ENCODE measurements around the gene CYP11A1.
"Not testable (repeated sequence)": the region's sequence is repeated elsewhere in the genome, so short reads cannot be mapped to it uniquely, and the experiment has no call there.

The CYP11A1 gene

DNA sequence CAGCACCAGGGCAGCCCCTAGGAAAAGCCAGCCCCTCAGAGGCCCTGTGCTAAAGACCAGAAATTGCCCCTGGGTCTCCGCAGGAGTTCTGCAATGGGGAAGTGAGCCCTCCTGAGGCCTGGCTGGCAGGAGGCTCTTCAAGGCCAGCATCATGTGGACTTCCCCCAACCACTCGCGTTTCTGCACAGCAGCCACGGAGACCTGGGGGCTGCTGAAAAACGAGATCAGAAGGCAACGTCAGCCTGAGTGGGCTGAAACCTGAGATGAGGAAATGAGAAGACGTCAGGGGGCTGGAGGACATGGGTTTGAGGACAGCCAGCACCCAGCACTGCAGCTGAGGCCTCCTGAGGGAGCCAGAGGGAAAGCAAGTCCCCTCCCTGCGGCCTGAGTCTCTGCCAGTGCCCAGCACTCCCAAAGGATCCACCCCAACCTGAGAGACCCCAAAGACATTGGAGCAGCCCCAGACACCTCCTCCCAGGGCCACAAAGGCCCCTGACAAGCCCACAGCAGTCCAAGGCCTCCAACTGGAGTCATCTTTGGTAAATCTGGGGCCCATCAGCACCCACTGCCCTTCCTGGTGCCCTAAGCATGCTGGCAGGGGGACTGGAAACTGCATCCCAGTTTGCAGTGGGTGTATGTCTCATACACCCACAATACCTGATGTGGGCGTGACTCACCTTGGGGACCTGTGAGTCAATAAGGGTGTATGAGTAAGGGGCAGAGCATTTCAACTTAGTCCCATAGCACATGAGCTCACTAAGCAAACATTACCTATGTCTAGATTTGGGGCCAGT, 29.2 kb upstream of the CYP11A1 start:
- H3K4me3 ChIP-seq (ENCODE audit: low read length): no peak overlapping the region; the same call in 1 of the 2 replicates
- TF ChIP-seq ZNF274 (IDR thresholded peaks at IDR 0.05; ENCODE audit: low read depth, low read length): no peak

- no peak overlapping the region for H3K4me3 ChIP-seq (ENCODE audit: low read length)
- TF ChIP-seq ZNF274 (IDR thresholded peaks at IDR 0.05; ENCODE audit: low read depth, low read length): no peak
Observed at GRCh38 chr15:74396146-74396438, 28.6 kb upstream of the CYP11A1 start.

DNA sequence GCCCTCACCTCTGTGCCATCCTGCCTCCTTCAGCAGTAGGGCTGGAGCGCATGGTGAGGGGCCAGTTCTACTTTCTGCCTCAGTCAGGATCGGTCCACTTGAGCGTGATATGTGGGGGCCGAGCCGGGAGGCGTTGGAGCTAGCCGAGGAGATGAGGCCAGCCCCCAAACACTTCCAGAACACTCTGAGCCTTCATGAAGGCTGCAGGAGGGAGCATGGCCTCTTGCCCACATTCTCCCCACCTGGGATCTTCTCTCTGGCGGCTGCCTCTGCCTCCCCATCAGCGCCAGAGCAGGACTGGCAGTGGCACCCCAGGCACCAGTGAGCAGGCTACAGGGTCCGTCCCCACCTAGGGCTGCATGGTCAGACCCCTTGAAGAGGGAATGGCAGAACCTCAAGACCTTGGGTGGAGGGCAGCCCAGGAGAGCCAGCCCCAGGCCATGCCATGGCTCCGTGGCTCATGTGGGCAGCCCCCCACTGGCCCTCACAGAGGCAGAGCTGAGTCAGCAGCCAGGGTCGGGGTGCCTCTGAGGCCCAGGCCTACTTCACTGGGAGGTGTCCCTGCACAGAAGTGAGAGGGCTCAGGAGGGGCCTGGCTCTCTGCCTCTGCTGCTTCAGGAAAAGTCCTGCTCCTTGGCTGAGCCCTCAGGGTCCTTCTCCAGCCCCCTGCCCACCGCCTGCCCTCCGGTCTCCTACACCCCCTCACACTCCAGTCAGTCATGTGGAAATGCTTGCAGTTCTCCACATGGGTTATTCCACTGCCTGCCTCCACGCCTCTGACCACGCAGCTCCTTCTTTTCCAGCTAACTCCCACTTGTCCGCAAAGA, 28.1 kb upstream of the CYP11A1 start:
- TF ChIP-seq ZNF274 (IDR thresholded peaks at IDR 0.05; ENCODE audit: low read depth, low read length): no peak
- H3K4me3 ChIP-seq (ENCODE audit: low read length): no peak overlapping the region

DNA sequence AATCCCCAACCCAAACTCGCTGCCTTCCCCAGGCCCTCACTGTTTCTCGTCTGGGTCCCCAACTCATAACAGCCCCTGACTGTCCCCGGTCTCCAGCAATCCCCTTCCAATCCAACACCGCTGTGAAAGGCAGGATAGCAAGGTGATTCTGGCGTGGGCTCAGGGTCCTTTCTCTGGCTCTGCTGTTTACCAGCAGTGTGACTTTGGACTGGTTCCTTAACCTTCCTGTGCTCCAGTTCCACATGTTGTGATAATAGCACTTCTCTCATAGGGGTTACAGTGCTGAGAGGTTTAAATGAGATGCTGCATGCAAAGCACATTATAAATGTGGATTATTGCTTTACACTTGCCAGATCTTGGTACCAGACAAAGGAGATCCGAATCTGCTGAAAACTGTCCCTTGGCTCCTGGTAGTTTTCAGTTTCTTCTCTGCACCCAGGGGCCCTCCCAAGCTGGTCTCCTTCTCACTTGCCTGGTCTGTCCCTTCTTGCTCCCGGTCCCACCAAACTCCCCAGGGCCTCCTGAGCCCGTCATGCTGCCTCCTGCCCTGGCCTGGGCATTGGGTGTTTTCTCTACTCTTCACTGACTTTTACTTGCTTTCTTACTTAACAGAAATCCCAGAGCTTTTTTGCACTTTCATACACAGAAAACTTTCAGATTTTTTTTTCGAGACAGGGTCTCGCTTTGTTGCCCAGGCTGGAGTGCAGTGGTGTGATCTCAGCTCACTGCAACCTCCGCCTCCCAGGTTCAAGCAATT, 26.8 kb upstream of the CYP11A1 start:
- H3K4me3 ChIP-seq (ENCODE audit: low read length): no peak overlapping the region
- TF ChIP-seq ZNF274 (IDR thresholded peaks at IDR 0.05; ENCODE audit: low read depth, low read length): no peak

DNA sequence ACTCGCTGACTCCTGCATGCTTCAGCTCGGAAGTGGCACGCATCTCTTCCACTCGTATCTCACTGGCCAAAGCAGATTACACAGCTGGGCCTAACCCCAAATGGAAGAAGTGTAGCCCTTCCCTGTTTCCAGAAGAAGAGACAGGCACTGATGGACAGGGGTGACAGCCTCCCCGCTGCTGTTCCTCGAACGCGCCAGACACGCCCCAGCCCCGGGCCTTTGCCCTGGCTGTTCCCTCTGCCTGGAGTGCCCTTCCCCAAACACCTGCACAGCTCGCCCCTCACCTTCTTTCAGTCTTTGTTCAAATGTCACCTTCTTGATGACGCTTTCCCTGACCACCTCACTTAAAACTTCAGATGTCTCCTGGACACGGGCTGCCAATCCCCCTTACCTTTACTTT, 26.0 kb upstream of the CYP11A1 start:
- no peak overlapping the region for H3K4me3 ChIP-seq (ENCODE audit: low read length)
- TF ChIP-seq ZNF274 (IDR thresholded peaks at IDR 0.05; ENCODE audit: low read depth, low read length): no peak

GRCh38 chr15:74392902-74393301, 25.5 kb upstream of the CYP11A1 start:
- no peak overlapping the region for H3K4me3 ChIP-seq (ENCODE audit: low read length)
- no peak for TF ChIP-seq ZNF274 (IDR thresholded peaks at IDR 0.05; ENCODE audit: low read depth, low read length)

DNA sequence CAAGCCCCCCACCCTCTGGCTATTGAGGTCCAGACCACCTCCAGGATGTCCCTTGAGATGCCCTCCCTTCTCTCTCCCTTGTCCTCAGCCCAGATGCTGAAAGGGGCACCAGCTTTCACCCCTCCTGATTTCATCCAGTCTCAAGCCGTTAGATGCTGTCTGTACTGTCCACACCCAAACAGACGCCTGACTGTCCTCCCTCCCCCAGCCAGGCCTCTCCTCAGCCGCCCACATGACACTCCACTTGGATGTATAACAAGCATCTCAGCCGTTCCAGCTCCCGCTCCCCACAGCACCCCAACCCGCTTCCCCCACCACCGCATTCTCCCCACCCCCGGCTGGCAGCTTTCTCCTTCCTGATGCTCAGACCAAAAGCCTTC, 25.0 kb upstream of the CYP11A1 start:
- no peak for TF ChIP-seq ZNF274 (IDR thresholded peaks at IDR 0.05; ENCODE audit: low read depth, low read length)
- H3K4me3 ChIP-seq (ENCODE audit: low read length): no peak overlapping the region

DNA sequence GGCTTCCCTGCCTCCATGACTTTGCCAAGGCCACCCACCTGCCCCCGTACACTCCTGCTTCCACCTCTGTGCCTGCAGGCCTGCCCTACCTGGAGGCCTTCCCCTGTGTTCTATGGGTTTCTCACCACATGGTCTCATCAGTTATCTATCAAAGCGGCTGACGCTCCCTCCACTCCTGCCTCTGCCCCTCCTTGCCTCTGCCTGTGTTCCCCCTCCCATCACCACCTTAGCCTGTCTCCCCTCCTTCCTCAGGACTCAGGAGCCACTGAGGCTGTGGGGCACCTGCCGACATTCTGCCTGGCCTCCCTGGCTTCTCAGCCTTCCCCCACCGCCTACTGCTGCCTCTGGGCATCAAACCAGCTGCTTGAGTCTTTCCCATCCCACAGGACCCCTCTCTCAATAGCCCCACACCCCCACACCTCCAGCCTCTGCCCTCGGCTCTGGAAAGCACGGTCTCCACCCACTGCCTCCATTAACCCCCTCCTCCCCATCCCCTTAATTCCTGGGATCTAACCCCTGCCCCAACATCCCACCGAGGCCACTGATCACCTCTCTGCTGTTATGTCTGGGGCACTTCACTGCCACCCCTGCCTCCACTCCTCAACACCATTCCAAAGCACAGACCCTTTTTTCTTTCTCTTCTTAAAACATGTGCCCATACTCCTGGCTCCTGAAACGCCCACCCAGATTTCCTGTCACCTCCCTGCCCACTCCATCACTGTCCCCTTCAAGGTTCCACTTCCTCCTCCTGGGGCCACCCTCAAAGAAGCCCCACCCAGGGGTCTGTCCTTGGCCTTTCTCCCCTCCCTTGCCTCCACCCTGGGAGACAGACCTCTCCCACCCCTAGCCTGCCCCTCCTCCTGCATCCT, 24.4 kb upstream of the CYP11A1 start:
- TF ChIP-seq ZNF274 (IDR thresholded peaks at IDR 0.05; ENCODE audit: low read depth, low read length): no peak
- H3K4me3 ChIP-seq (ENCODE audit: low read length): no peak overlapping the region

DNA sequence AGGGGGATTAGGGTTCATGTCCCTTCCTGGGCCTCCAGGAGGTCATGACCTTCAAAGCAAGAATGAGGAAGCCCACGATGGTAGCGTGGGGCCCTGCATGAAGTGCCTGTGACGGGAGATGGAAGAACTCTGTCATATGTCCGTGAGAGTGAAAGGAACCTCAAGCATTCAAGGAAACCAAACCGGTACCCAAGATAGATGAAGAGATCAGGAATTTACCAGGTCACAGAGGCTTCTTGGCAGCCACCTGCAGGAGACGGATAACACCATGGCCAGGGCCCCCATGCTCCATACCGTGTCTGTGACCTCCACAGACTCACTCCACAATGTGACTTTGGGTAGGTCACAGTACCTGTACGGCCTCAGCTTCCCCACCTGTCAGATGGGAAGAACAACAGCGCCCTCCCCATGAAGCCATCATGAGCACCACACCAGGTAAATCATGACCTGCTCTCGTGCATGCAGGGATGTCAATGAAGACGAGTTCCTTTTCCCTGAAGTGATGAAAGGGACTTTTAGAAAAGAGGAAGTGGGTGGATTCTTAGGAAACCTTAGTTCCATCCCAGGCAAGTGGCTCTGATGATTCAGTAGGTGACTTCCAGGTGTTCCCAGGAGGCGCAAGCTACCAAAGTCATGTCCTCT, 23.3 kb upstream of the CYP11A1 start:
- no peak for TF ChIP-seq ZNF274 (IDR thresholded peaks at IDR 0.05; ENCODE audit: low read depth, low read length)
- no peak overlapping the region for H3K4me3 ChIP-seq (ENCODE audit: low read length)

GRCh38 chr15:74390049-74390646, 22.7 kb upstream of the CYP11A1 start:
- H3K4me3 ChIP-seq (ENCODE audit: low read length): not testable (repeated sequence)

- no peak overlapping the region for H3K4me3 ChIP-seq (ENCODE audit: low read length)
- TF ChIP-seq ZNF274 (IDR thresholded peaks at IDR 0.05; ENCODE audit: low read depth, low read length): no peak
Observed at GRCh38 chr15:74389241-74390048, 22.0 kb upstream of the CYP11A1 start.

DNA sequence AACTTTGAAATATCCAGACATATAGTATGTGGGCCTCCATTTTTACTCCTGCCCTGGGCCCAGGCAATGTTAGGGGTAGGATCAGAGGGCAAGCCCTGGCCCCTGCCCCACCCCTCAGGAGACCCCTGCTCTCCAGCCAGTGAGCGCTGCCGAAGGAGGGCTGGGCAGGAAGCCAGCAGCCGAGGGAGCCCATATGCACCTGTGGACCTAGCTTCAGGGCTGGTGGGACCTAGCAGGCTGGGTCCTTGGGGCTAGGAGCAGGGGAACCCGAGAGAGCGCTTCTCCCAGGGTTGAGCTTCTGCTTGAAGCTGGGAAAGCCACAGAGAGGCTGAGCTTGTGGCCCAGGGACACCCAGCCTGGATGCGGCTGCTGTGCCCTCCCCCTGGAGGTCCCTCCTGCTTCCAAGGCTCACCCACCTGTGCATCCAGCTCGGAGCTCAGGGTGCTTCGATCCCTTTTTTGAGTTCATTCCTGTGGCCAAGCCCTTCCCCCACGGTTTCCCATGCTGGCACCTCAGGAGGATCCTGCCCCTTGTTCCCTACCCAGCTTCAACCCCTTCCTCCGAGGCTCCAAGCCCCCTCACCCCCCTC, 21.0 kb upstream of the CYP11A1 start:
- no peak for TF ChIP-seq ZNF274 (IDR thresholded peaks at IDR 0.05; ENCODE audit: low read depth, low read length)

More for the DNA sequence above, 21.0 kb upstream of the CYP11A1 start:
- H3K4me3 ChIP-seq (ENCODE audit: low read length): no peak overlapping the region

All from GM08714 (cell line).